HepG2 (cell line): ENCODE measurements around the gene PGS1. TPM values are rescaled to one million over a fixed set of nuclear protein-coding genes. Genes with fewer than 3 reads are reported as not detected.

ENCODE experiments used
- CEBPB ChIP-seq: IDR thresholded peaks from 2 replicates; pipeline ENCODE4 v1.6.1; 2011; ENCODE audit warnings: low read depth, low read length, improper control_type of control experiment, borderline replicate concordance
- CREBL2 ChIP-seq: sonication (generic); formaldehyde crosslinking; IDR thresholded peaks from 2 replicates; pipeline ENCODE4 v1.8.1; 2023; ENCODE audit warnings: missing genetic modification reagents, mild to moderate bottlenecking, borderline replicate concordance
- HNRNPLL ChIP-seq: fragments of 200-400 bp; formaldehyde crosslinking; IDR thresholded peaks from 2 replicates; pipeline ENCODE4 v1.6.1; 2017; ENCODE audit warnings: mild to moderate bottlenecking, low read depth, low read length; ENCODE audit not compliant: poor library complexity, severe bottlenecking
- KLF16 ChIP-seq, 2 experiments: sonication (generic) in 1 of 2; formaldehyde crosslinking in 1 of 2; IDR thresholded peaks; 2 replicates each; pipeline versions ENCODE4 v1.6.1 to v1.8.0; 2016 to 2023; ENCODE audit warnings: missing genetic modification reagents in 2 of 2, missing compliant biosample characterization in 1 of 2
- SNAPC4 ChIP-seq: sonication (generic); formaldehyde crosslinking; IDR thresholded peaks from 2 replicates; pipeline ENCODE4 v1.4.0; 2020; ENCODE audit warnings: mild to moderate bottlenecking, missing genetic modification reagents
- STAT6 ChIP-seq: sonication (generic); formaldehyde crosslinking; IDR thresholded peaks from 2 replicates; pipeline ENCODE4 v1.4.0; 2020; ENCODE audit warnings: missing genetic modification reagents, mild to moderate bottlenecking, borderline replicate concordance
- SYNCRIP ChIP-seq: fragments of 200-400 bp; formaldehyde crosslinking; IDR thresholded peaks from 2 replicates; pipeline ENCODE4 v1.6.1; 2018; ENCODE audit warnings: mild to moderate bottlenecking, low read depth, low read length; ENCODE audit not compliant: insufficient read depth
- TRAFD1 ChIP-seq: sonication (generic); formaldehyde crosslinking; IDR thresholded peaks from 2 replicates; pipeline ENCODE4 v1.5.1; 2020; ENCODE audit warnings: missing genetic modification reagents, mild to moderate bottlenecking, borderline replicate concordance
- ZBTB39 ChIP-seq: sonication (generic); formaldehyde crosslinking; IDR thresholded peaks from 2 replicates; pipeline ENCODE4 v1.5.0; 2020; ENCODE audit warnings: missing genetic modification reagents
- ZC3H13 ChIP-seq: sonication (generic); formaldehyde crosslinking; IDR thresholded peaks from 2 replicates; pipeline ENCODE4 v1.8.1; 2023; ENCODE audit warnings: mild to moderate bottlenecking, missing genetic modification reagents, moderate library complexity
- ZFX ChIP-seq: sonication (generic); formaldehyde crosslinking; IDR thresholded peaks from 2 replicates; pipeline ENCODE4 v1.4.0; 2020; ENCODE audit warnings: mild to moderate bottlenecking, low read depth, missing genetic modification reagents, moderate library complexity
- ZNF30 ChIP-seq: sonication (generic); formaldehyde crosslinking; IDR thresholded peaks from 2 replicates; pipeline ENCODE4 v1.5.0; 2020; ENCODE audit warnings: mild to moderate bottlenecking, missing genetic modification reagents
- polyA plus RNA-seq, 8 experiments: library from polyadenylated mRNA; depleted of rRNA in 3 of 8; stranded (reverse) in 7 of 8; unstranded in 1 of 8; fragments of >200 nt; fragmentation: Illumina TruSeq in 4 of 8; extraction: Trizol in 4 of 8; gene quantifications; 2 replicates each; pipeline versions ENCODE4 v1.2.1 to v1.2.3, GENCODE V29; 2011 to 2016; ENCODE audit warnings: low read depth in 4 of 8, missing spikeins in 1 of 8, mixed read lengths in 1 of 8; ENCODE audit not compliant: insufficient read depth in 1 of 8
- total RNA-seq, 5 experiments: library from RNA; depleted of rRNA; stranded (reverse); fragments of >200 nt; fragmentation: Illumina TruSeq; extraction: Trizol; gene quantifications; 2 replicates each; pipeline ENCODE4 v1.2.3, GENCODE V29; 2016; ENCODE audit warnings: low read depth in 1 of 5

The PGS1 gene
- total and polyA plus RNA-seq, 2 of the 13 experiments (the other 11 are each of a cell fraction or from before 2014, with no cell fraction given): 25.9 to 31.5 TPM

GRCh38 chr17:78433013-78433727 lies 54.7 kb downstream of the PGS1 start (continued):
- no peak for TF ChIP-seq SYNCRIP
- no peak for TF ChIP-seq CREBL2 (CRISPR knock-in tag)
- peak; percentile 82; the same call in 1 of the 2 replicates for TF ChIP-seq ZNF30 (CRISPR knock-in tag)
- peak; percentile 69; the same call in 1 of the 2 replicates for TF ChIP-seq ZBTB39 (CRISPR knock-in tag)
- TF ChIP-seq SNAPC4 (CRISPR knock-in tag): no peak
- no peak for TF ChIP-seq STAT6
- TF ChIP-seq ZC3H13 (CRISPR knock-in tag): no peak; the same call in 1 of the 2 replicates
- peak; percentile 70; the same call in 1 of the 2 replicates for TF ChIP-seq ZFX (CRISPR knock-in tag)
- no peak for TF ChIP-seq CEBPB
- TF ChIP-seq HNRNPLL: no peak
- TF ChIP-seq KLF16 (CRISPR knock-in tag; IDR thresholded peaks at IDR 0.05): no peak
- TF ChIP-seq TRAFD1 (CRISPR knock-in tag): peak; percentile 69; the same call in 1 of the 2 replicates
